K562 (cell line): ENCODE measurements around the gene DEPDC1. TPM values are rescaled to one million over a fixed set of nuclear protein-coding genes. Genes with fewer than 3 reads are reported as not detected.

Source experiments
- CEBPB ChIP-seq: fragments of 450-650 bp; IDR thresholded peaks from 2 replicates; pipeline ENCODE4 v1.6.1; 2016; ENCODE audit warnings: missing genetic modification characterization, missing compliant biosample characterization
- CHCHD3 ChIP-seq: fragments of 250-450 bp; sonication (Bioruptor Pico); IDR thresholded peaks from 2 replicates; pipeline ENCODE4 v2.1.2; 2022; ENCODE audit warnings: mild to moderate bottlenecking
- E2F6 ChIP-seq, 2 experiments: IDR thresholded peaks; 2 replicates each; pipeline ENCODE4 v1.6.1; 2011; ENCODE audit warnings: borderline replicate concordance in 1 of 2, control low read depth in 1 of 2, low read depth in 1 of 2, low read length in 1 of 2, mild to moderate bottlenecking in 1 of 2, mixed read lengths in 1 of 2, moderate library complexity in 1 of 2; ENCODE audit not compliant: insufficient read depth in 1 of 2, insufficient read length in 1 of 2, poor library complexity in 1 of 2, severe bottlenecking in 1 of 2; ENCODE audit errors: extremely low read depth in 1 of 2
- ETS1 ChIP-seq: conservative IDR thresholded peaks from 2 replicates; pipeline ENCODE4 v1.6.1; 2011; ENCODE audit warnings: low read depth, mild to moderate bottlenecking, low read length; ENCODE audit not compliant: control insufficient read depth
- HIVEP1 ChIP-seq: fragments of 250-450 bp; sonication (Bioruptor Pico); IDR thresholded peaks from 2 replicates; pipeline ENCODE4 v1.4.0; 2020; ENCODE audit warnings: mild to moderate bottlenecking
- HMGXB4 ChIP-seq: sonication (generic); formaldehyde crosslinking; IDR thresholded peaks from 2 replicates; pipeline ENCODE4 v1.8.1; 2023; ENCODE audit warnings: mild to moderate bottlenecking, missing genetic modification reagents
- MBD2 ChIP-seq: sonication (generic); IDR thresholded peaks from 2 replicates; pipeline ENCODE4 v1.6.1; 2016; ENCODE audit warnings: low read depth, borderline replicate concordance
- RBM22 ChIP-seq: fragments of 200-400 bp; formaldehyde crosslinking; IDR thresholded peaks from 2 replicates; pipeline ENCODE4 v1.6.1; 2018; ENCODE audit warnings: low read length, low read depth; ENCODE audit not compliant: poor library complexity, severe bottlenecking
- SRSF7 ChIP-seq: fragments of 200-400 bp; formaldehyde crosslinking; optimal IDR thresholded peaks from 2 replicates; pipeline ENCODE3; 2017; ENCODE audit warnings: mild to moderate bottlenecking, low read depth, low read length
- ZBED1 ChIP-seq: IDR thresholded peaks from 2 replicates; pipeline ENCODE4 v1.6.1; 2014
- ZBTB34 ChIP-seq: fragments of 250-450 bp; sonication (Bioruptor Pico); IDR thresholded peaks from 2 replicates; pipeline ENCODE4 v1.8.0; 2021; ENCODE audit warnings: mild to moderate bottlenecking, moderate library complexity
- ZKSCAN1 ChIP-seq: fragments of 150-350 bp; IDR thresholded peaks from 2 replicates; pipeline ENCODE4 v1.6.1; 2016; ENCODE audit warnings: low read depth, low read length
- ZMIZ1 ChIP-seq, 2 experiments: fragments of 150-350 bp in 1 of 2; IDR thresholded peaks; 2 replicates each; pipeline ENCODE4 v1.6.1; 2012 to 2016; ENCODE audit warnings: low read depth in 2 of 2, low read length in 2 of 2, mild to moderate bottlenecking in 1 of 2, moderate library complexity in 1 of 2
- ZNF311 ChIP-seq: fragments of 250-450 bp; sonication (Bioruptor Pico); IDR thresholded peaks from 2 replicates; pipeline ENCODE4 v1.4.0; 2020; ENCODE audit warnings: mild to moderate bottlenecking, moderate library complexity
- ZNF398 ChIP-seq: fragments of 250-450 bp; sonication (Bioruptor Pico); IDR thresholded peaks from 2 replicates; pipeline ENCODE4 v1.8.0; 2021; ENCODE audit warnings: moderate library complexity, mild to moderate bottlenecking, inconsistent platforms
- polyA plus RNA-seq, 8 experiments: library from polyadenylated mRNA; depleted of rRNA in 4 of 8; stranded (reverse) in 5 of 8; unstranded in 3 of 8; fragments of >200 nt; fragmentation: Nextera tagmentation in 2 of 8; fragmentation: Illumina TruSeq in 1 of 8; extraction: Ambion mirVana in 2 of 8; extraction: Trizol in 1 of 8; gene quantifications; 2 replicates each; pipeline versions ENCODE4 v1.2.1 to v1.2.3, GENCODE V29; 2011 to 2014; ENCODE audit warnings: inconsistent platforms in 1 of 8, missing spikeins in 1 of 8
- total RNA-seq, 7 experiments: library from RNA; depleted of rRNA in 6 of 7; stranded (reverse); fragments of >200 nt in 6 of 7; fragmentation: Illumina TruSeq in 2 of 7; extraction: Trizol in 2 of 7; gene quantifications; 2 replicates each; pipeline versions ENCODE4 v1.2.1 to v1.2.3, GENCODE V29; 2011 to 2021; ENCODE audit warnings: low replicate concordance in 1 of 7

DEPDC1 gene
- total and polyA plus RNA-seq, 9 of the 15 experiments (the other 6 are each of a cell fraction or from before 2014, with no cell fraction given): 9.9 to 28.3 (median 17.8) TPM

- TF ChIP-seq ZBTB34 (CRISPR knock-in tag) (0 out of 2 replicates have a peak, but pooled peaks have one; percentile 17), CEBPB (tag) (no peak), ZNF398 (no peak), ZKSCAN1 (peak; percentile 71; the same call in 1 of the 2 replicates), CHCHD3 (no peak), MBD2 (peak; percentile 59; the same call in 1 of the 2 replicates), ZBED1 (no peak), E2F6 (IDR thresholded peaks at IDR 0.05; ENCODE audit: borderline replicate concordance in 1 of 2, extremely low read depth in 1 of 2, insufficient read depth in 1 of 2, insufficient read length in 1 of 2, low read depth in 1 of 2, low read length in 1 of 2, poor library complexity in 1 of 2, severe bottlenecking in 1 of 2) (peak; percentile 74), ETS1 (peak; percentile 72; the same call in 1 of the 2 replicates), HMGXB4 (CRISPR knock-in tag) (no peak), ZNF311 (CRISPR knock-in tag) (no peak), SRSF7 (no peak), RBM22 (no peak), HIVEP1 (CRISPR knock-in tag) (no peak), ZMIZ1 (IDR thresholded peaks at IDR 0.05; ENCODE audit: low read depth in 2 of 2, low read length in 2 of 2) (no peak)
These were observed at the start of gene DEPDC1 (continued) for GRCh38 chr1:68496680-68497357.
